ENCODE data around the gene KCNH3. TPM values are rescaled to one million over a fixed set of nuclear protein-coding genes. Genes with fewer than 3 reads are reported as not detected.
"Not testable (repeated sequence)": the region's sequence is repeated elsewhere in the genome, so short reads cannot be mapped to it uniquely, and the experiment has no call there.

Gene KCNH3
- total RNA-seq = under 1 TPM; 0.57 to 0.91 TPM

GRCh38 chr12:49538510-49539403 lies at the start of gene KCNH3:
TSS of gene KCNH3 (plus strand) at chr12:49539030. CDS start at chr12:49539417, 387 bp downstream.
- Mint-ChIP-seq H3K4me1 (ENCODE audit: low read depth) (peaks cover 13% of the 10 kb centered on the region), H3K9me3 (no peaks in the 10 kb centered on the region), H3K4me3 (peak within 1 kb of the TSS; percentile 63), H3K36me3 (ENCODE audit: low read depth) (no peaks in the 10 kb centered on the region), H3K27ac (no peak within 1 kb of the TSS), H3K27me3 (ENCODE audit: low read depth) (peaks cover 26% of the 10 kb centered on the region)
- peak; percentile 90 for DNase-seq
- CTCF ChIA-PET = interaction anchor here (1.2 kb wide), 1 partner anchor 180 kb away, joined by 3 read pairs; no protein-coding TSS in a partner anchor
- intact Hi-C loops (cut with micrococcal nuclease) = no loop called here

- Mint-ChIP-seq H3K36me3 (ENCODE audit: low read depth) (no peaks in the 10 kb centered on the region), H3K27me3 (ENCODE audit: low read depth) (no peaks in the 10 kb centered on the region), H3K27ac (no peak overlapping the region), H3K9me3 (no peaks in the 10 kb centered on the region), H3K4me3 (no peak overlapping the region), H3K4me1 (ENCODE audit: low read depth) (no peaks in the 10 kb centered on the region)
- DNase-seq = no peak
- intact Hi-C loops (cut with micrococcal nuclease) = no loop called here
- CTCF ChIA-PET = no interaction called here
Observed at GRCh38 chr12:49489154-49489553, 49.7 kb upstream of the KCNH3 start.

GRCh38 chr12:49489720-49490119 lies 49.1 kb upstream of the KCNH3 start:
- Mint-ChIP-seq H3K4me1 (ENCODE audit: low read depth) (no peaks in the 10 kb centered on the region), H3K36me3 (ENCODE audit: low read depth) (no peaks in the 10 kb centered on the region), H3K9me3 (no peaks in the 10 kb centered on the region), H3K27ac (no peak overlapping the region), H3K27me3 (ENCODE audit: low read depth) (no peaks in the 10 kb centered on the region), H3K4me3 (no peak overlapping the region)
- intact Hi-C loops (cut with micrococcal nuclease) = no loop called here
- CTCF ChIA-PET = interaction anchor here (1.4 kb wide), 1 partner anchor 25 kb away, joined by 4 read pairs; no protein-coding TSS in a partner anchor
- no peak for DNase-seq

- Mint-ChIP-seq H3K9me3 (no peaks in the 10 kb centered on the region), H3K4me1 (ENCODE audit: low read depth) (no peaks in the 10 kb centered on the region), H3K27me3 (ENCODE audit: low read depth) (no peaks in the 10 kb centered on the region), H3K4me3 (no peak overlapping the region), H3K27ac (no peak overlapping the region), H3K36me3 (ENCODE audit: low read depth) (no peaks in the 10 kb centered on the region)
- intact Hi-C loops (cut with micrococcal nuclease) = no loop called here
- CTCF ChIA-PET = no interaction called here
- DNase-seq = no peak
Observed at GRCh38 chr12:49491823-49492222, 47.0 kb upstream of the KCNH3 start.

GRCh38 chr12:49493900-49494299 lies 44.9 kb upstream of the KCNH3 start:
- no peak overlapping the region for H3K4me3 Mint-ChIP-seq
- DNase-seq = no peak
- no peak overlapping the region for H3K27ac Mint-ChIP-seq
- intact Hi-C loops (cut with micrococcal nuclease) = no loop called here
- H3K4me1 Mint-ChIP-seq (ENCODE audit: low read depth) = no peaks in the 10 kb centered on the region
- CTCF ChIA-PET = interaction anchor here (0.7 to 2.2 kb wide), 4 partner anchors 19 to 146 kb away, joined by 3 to 8 read pairs (median 4); no protein-coding TSS in a partner anchor
- no peaks in the 10 kb centered on the region for H3K36me3 Mint-ChIP-seq (ENCODE audit: low read depth)
- H3K9me3 Mint-ChIP-seq = no peaks in the 10 kb centered on the region
- no peaks in the 10 kb centered on the region for H3K27me3 Mint-ChIP-seq (ENCODE audit: low read depth)

GRCh38 chr12:49496417-49497360 lies 42.1 kb upstream of the KCNH3 start:
- Mint-ChIP-seq H3K4me1 (ENCODE audit: low read depth) (peaks cover 6% of the 10 kb centered on the region), H3K27me3 (ENCODE audit: low read depth) (no peaks in the 10 kb centered on the region), H3K27ac (no peak overlapping the region), H3K36me3 (ENCODE audit: low read depth) (no peaks in the 10 kb centered on the region), H3K9me3 (no peaks in the 10 kb centered on the region), H3K4me3 (no peak overlapping the region)
- DNase-seq = no peak
- intact Hi-C loops (cut with micrococcal nuclease) = no loop called here
- CTCF ChIA-PET = interaction anchor here (0.6 to 2.8 kb wide), 3 partner anchors 17 to 138 kb away, joined by 4 to 19 read pairs (median 5); no protein-coding TSS in a partner anchor

GRCh38 chr12:49501895-49502294 lies 36.9 kb upstream of the KCNH3 start:
- CTCF ChIA-PET = interaction anchor here (1.2 to 7.1 kb wide), 4 partner anchors 10 to 143 kb away, joined by 3 to 46 read pairs (median 6); no protein-coding TSS in a partner anchor
- no peaks in the 10 kb centered on the region for H3K27me3 Mint-ChIP-seq (ENCODE audit: low read depth)
- intact Hi-C loops (cut with micrococcal nuclease) = no loop called here
- no peaks in the 10 kb centered on the region for H3K9me3 Mint-ChIP-seq
- peak overlapping the region; percentile 36 for H3K27ac Mint-ChIP-seq
- DNase-seq = no peak
- no peaks in the 10 kb centered on the region for H3K36me3 Mint-ChIP-seq (ENCODE audit: low read depth)
- peaks cover 18% of the 10 kb centered on the region for H3K4me1 Mint-ChIP-seq (ENCODE audit: low read depth)
- no peak overlapping the region for H3K4me3 Mint-ChIP-seq

GRCh38 chr12:49502590-49502989 lies 36.2 kb upstream of the KCNH3 start:
- CTCF ChIA-PET = interaction anchor here (7.1 kb wide), 1 partner anchor 144 kb away, joined by 46 read pairs; no protein-coding TSS in a partner anchor
- H3K4me1 Mint-ChIP-seq (ENCODE audit: low read depth) = peaks cover 18% of the 10 kb centered on the region
- intact Hi-C loops (cut with micrococcal nuclease) = no loop called here
- H3K36me3 Mint-ChIP-seq (ENCODE audit: low read depth) = no peaks in the 10 kb centered on the region
- H3K27me3 Mint-ChIP-seq (ENCODE audit: low read depth) = no peaks in the 10 kb centered on the region
- DNase-seq = no peak
- no peak overlapping the region for H3K4me3 Mint-ChIP-seq
- H3K9me3 Mint-ChIP-seq = no peaks in the 10 kb centered on the region
- H3K27ac Mint-ChIP-seq = no peak overlapping the region

- Mint-ChIP-seq H3K4me3 (no peak overlapping the region), H3K4me1 (ENCODE audit: low read depth) (peaks cover 18% of the 10 kb centered on the region), H3K9me3 (no peaks in the 10 kb centered on the region), H3K27ac (no peak overlapping the region), H3K36me3 (ENCODE audit: low read depth) (no peaks in the 10 kb centered on the region), H3K27me3 (ENCODE audit: low read depth) (no peaks in the 10 kb centered on the region)
- no peak for DNase-seq
- intact Hi-C loops (cut with micrococcal nuclease) = no loop called here
- CTCF ChIA-PET = interaction anchor here (0.7 to 7.1 kb wide), 5 partner anchors 10 to 145 kb away, joined by 3 to 46 read pairs (median 4); no protein-coding TSS in a partner anchor
Observed at GRCh38 chr12:49503674-49504180, 35.1 kb upstream of the KCNH3 start.

- CTCF ChIA-PET = interaction anchor here (7.1 kb wide), 1 partner anchor 147 kb away, joined by 46 read pairs; no protein-coding TSS in a partner anchor
- H3K4me3 Mint-ChIP-seq = no peak overlapping the region
- H3K36me3 Mint-ChIP-seq (ENCODE audit: low read depth) = no peaks in the 10 kb centered on the region
- intact Hi-C loops (cut with micrococcal nuclease) = no loop called here
- no peak for DNase-seq
- no peak overlapping the region for H3K27ac Mint-ChIP-seq
- H3K9me3 Mint-ChIP-seq = no peaks in the 10 kb centered on the region
- peaks cover 18% of the 10 kb centered on the region for H3K4me1 Mint-ChIP-seq (ENCODE audit: low read depth)
- no peaks in the 10 kb centered on the region for H3K27me3 Mint-ChIP-seq (ENCODE audit: low read depth)
Observed at GRCh38 chr12:49505672-49506071, 33.2 kb upstream of the KCNH3 start.

- CTCF ChIA-PET = interaction anchor here (0.9 to 3.0 kb wide), 2 partner anchors 142 to 149 kb away, joined by 3 to 11 read pairs; no protein-coding TSS in a partner anchor
- H3K4me3 Mint-ChIP-seq = no peak overlapping the region
- H3K27ac Mint-ChIP-seq = no peak overlapping the region
- H3K36me3 Mint-ChIP-seq (ENCODE audit: low read depth) = no peaks in the 10 kb centered on the region
- H3K4me1 Mint-ChIP-seq (ENCODE audit: low read depth) = peaks cover 10% of the 10 kb centered on the region
- H3K9me3 Mint-ChIP-seq = no peaks in the 10 kb centered on the region
- no peaks in the 10 kb centered on the region for H3K27me3 Mint-ChIP-seq (ENCODE audit: low read depth)
- intact Hi-C loops (cut with micrococcal nuclease) = no loop called here
- DNase-seq = no peak
Observed at GRCh38 chr12:49507139-49507538, 31.7 kb upstream of the KCNH3 start.

GRCh38 chr12:49509681-49510080 lies 29.1 kb upstream of the KCNH3 start:
- H3K4me3 Mint-ChIP-seq; H3K27me3 Mint-ChIP-seq (ENCODE audit: low read depth); intact Hi-C loops (cut with micrococcal nuclease); H3K27ac Mint-ChIP-seq; H3K4me1 Mint-ChIP-seq (ENCODE audit: low read depth); DNase-seq; H3K36me3 Mint-ChIP-seq (ENCODE audit: low read depth); H3K9me3 Mint-ChIP-seq: not testable (repeated sequence)
- CTCF ChIA-PET = interaction anchor here (0.7 to 10.3 kb wide), 3 partner anchors 67 to 162 kb away, joined by 4 to 267 read pairs (median 12); partner anchors contain the start of gene DNAJC22
